T-helper 22 cell (primary cell): ENCODE measurements around the gene OTULIN.

Experiments used
- DNase-seq: peaks from one replicate; pipeline ENCODE4 v3.0.0-alpha.2; 2020; ENCODE audit warnings: low read depth

Gene OTULIN

GRCh38 chr5:14720236-14720923, 55.9 kb downstream of the OTULIN start:
- no peak for DNase-seq

DNA sequence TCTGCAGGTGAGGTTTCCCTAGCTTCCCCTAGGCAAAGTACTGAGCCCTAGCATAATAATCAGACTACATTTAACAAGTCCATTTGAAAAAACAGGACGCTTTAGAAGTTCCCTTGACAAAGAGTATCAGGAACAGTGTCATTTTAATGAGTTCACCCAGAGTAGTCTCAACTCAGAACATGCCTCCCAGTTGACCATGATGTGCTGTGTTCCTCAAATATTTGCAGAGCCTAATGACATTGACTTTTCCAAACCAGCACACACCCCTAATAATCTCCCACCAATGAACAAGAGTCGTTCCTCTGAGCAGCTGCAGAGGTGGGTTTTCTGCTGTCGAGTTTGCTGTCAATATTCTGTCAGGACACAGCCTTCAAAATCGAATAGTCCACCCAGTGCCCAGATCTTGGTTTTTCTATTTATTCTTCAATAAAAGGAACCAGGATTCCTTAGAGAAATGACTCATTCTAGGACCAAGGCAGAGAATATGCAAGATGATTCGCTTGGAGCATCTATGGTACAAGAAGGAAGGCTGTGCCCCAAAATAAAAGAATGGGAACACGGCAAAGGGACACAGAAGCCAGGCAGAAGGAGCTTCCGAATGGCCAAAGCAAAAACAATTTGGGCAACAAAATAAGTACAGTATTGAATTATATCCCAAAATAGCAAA, 57.6 kb downstream of the OTULIN start:
- DNase-seq, result no peak

GRCh38 chr5:14722923-14723322, 58.4 kb downstream of the OTULIN start:
- no peak for DNase-seq

DNA sequence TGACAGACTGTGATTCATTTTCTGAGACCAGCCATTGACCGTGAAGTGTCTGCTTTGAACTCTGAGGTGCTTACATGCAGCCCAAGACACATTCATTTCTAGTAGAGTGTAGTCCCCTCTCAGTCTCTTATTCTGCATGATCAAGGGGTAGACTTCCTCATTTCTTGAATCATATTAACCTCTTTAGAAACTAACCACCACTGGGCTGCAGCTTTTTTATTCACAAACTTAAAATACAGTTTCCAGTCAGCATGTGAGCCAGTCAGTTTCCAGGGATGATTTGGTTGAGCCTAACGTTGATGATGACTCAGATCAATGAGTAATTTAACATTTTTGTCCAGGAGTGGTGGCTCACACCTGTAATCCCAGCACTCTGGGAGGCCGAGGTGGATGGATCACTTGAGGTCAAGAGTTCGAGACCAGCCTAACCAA, 59.2 kb downstream of the OTULIN start:
- DNase-seq, result no peak

DNA sequence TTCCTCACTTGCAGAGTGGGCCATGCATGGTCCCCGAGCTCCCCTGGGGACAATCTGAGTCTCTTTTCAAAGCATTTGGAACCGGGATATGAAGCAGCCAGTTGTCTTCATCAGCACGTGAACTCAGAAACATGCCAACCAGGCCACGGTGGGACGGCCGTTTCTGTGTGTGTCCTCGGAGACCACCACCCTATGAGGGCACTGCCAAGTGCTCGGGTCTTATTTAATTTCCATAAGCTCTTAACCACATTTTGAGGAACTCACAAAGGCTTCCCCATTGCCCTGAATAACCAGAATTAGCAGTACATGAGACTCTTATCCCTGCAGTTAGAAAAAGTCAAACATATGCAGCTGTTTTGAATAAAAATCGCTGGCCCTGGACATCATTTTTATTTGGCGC, 60.1 kb downstream of the OTULIN start:
- no peak for DNase-seq

- DNase-seq, result no peak
Observed at GRCh38 chr5:14726066-14726838, 61.7 kb downstream of the OTULIN start.

DNA sequence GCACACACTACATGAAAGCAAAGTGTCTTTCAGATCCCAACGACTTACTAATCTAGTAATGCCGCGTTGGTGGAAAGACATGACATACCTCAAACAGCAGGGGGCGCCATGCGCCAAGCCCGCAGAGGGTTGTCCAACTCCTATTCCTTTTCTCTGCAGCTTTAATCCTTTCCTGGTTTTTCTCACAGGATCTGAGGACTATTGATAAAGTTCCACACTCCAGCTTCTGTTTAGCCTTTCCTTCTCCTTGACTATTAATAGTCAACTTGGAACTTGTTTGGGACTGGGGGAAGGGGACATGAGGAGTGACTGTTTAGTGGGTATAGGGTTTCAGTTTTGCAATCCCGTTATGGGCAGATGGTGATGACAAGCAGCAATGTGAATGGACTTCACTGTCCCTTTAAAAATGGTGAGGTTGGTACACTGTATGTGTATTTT, 62.9 kb downstream of the OTULIN start:
- DNase-seq, result peak; percentile 32

DNA sequence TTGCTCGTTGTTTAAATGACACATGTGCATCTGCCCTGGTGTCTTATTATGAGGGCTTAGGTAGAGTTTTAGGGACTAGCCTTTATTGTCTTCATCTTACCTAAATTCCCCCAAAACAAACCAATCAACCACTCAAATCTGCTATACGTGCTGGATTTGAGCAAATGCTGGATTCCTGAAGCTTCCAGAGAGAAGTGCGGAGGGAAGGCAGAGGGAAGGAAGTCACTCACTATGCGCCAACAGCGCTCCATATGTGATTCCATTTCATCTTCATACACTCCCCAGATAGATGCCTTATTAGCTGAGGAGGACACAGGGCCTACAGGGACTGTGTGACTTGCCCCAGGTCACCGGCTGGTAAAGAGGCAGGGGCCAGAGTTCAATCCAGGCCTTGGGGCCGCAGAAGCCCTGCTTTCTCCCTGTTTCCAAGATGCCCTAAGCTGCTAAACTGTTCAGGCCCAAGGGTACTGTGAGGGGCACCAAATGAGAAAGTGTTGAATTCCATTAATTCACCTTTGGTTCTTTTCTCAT, 63.5 kb downstream of the OTULIN start:
- DNase-seq, result no peak

DNA sequence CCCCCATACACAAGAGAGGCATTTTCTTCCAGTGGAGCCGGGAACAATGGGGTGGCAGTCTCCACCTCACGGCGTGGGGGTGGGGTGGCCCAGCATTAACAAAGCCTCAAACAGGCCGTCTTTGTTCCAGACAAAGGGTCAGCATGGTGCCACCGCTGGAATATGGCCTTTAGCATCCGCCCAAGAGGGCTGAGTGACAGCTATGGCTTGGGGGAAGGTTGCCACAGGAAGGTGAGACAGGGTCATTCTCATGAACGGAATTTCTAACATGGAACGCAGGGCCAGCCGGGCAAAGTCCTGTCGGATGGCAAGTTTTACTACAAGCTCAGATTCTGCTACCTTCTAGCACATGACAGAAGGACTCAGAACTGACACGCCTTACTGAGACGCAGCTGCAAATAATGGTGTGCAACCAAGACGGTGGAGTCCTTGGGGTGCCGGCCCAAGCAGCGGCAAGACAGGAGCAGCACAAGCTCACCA, 64.0 kb downstream of the OTULIN start:
- DNase-seq, result no peak

- DNase-seq, result no peak
Observed at GRCh38 chr5:14729448-14730385, 65.2 kb downstream of the OTULIN start.

DNA sequence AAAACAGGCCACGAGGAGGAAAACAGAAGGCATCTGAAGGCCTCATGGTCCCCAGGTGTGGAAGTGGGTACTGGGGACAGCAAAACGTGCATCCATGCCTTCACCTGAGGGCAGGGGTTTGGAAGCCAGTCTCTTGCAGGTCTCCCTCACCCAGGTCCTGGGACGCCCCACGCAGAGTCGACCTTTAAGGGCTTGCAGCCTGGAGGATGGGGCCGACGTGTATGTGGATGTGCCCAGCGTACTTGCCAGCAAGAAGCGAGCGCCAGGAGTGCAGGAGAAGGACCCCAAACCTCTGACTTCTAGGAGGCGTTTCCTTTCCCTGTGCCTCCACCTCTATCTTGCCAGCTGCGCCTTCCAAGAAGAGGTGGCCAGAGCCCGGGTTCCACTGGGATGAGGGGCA, 65.9 kb downstream of the OTULIN start:
- no peak for DNase-seq

DNA sequence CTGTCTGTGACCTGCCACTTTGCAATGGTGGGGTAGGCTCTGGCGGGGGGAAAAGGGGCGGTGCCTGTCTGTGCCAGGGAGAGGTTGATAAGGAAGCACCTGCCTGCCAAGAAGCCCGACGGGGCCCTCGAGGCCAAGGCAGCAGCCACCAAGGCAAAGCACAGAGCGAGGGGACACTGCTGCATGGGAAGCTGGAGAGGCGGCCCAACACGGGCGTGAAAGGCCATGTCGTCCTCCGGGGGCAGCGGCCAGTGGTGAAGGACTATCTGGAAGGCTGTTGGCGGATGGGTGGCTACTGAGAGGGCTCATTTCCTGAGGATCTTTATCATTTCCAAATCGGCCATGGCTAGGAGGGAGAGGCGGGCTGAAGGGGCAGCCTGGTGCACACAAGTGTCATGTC, 66.4 kb downstream of the OTULIN start:
- no peak for DNase-seq

DNA sequence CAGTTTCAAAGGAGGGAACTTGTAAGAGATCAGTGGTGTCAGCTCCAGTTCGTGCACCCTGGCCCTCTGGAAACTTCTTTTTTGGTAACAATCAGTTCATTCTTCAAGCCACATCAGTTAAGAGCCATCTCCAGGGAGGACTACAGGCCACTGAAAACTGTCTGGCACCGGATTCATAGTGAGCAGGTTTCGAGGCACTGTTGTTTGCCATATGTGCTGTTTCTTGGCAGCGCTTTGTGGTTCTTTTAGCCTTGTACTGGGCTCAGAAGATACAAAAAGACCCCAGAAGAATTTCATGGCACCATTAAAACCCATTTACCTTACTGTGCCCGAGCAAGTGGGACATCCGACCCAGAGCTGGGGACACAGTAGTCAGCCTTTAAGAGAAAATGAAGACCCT, 68.5 kb downstream of the OTULIN start:
- DNase-seq, result no peak

DNA sequence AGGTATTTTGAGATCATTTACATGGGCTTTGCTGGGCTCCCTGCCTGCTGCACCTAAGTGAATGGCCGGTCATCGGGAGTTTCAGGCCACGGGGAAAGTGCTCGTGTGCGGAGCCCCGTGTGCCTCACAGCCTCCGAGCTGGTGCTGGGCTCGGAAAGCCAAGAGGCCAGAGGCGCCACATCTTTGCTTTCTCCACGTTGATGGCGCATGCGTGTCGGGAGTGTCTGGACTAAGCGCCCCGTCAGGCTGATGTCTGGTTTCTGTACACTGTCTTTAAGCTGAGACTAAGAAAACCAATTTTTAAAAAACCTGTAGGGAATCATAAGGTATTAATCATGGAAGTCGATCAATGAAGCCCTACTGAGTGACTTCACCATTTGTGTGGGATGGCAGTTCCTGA, 69.1 kb downstream of the OTULIN start:
- no peak for DNase-seq

DNA sequence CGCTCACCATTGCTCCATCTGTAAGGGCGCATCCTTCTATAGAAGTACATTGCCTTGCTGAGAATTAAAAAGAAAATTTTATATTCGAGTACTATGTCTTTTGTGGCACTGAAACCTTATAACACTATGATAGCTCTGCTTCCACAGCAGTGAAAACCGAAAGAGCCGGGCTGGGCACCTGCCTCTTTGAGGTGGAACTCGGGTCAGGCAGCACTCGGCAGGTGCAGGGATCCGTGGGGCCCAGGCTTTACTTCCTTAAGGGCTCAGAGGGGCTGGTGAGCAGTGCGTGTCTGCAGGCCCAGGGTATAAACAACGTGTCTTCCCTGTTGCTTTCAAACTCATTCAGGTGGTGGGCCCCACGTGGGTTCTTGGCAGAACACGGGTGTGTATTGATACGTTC, 69.9 kb downstream of the OTULIN start:
- DNase-seq, result no peak

DNA sequence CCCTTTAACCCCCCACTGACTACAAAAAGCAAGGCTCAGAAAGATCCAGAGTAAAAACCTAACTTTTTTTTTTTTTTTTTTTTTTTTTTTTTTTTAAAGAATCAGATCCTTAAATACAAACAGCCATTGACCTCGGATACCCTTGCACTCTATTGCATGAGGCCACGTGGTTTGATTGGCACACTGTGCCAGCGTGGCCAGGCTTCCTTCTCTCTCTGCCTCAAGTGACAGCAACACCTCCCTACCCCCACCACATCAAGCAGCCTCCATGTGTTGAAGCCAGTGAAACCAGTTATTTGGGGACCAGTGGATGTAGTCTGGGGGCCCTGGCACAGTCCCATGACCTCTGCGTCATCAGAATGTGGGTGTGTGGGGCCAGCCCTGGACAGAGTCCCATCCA, 71.4 kb downstream of the OTULIN start:
- no peak for DNase-seq

GRCh38 chr5:14737291-14737690, 72.8 kb downstream of the OTULIN start:
- DNase-seq, result no peak

DNA sequence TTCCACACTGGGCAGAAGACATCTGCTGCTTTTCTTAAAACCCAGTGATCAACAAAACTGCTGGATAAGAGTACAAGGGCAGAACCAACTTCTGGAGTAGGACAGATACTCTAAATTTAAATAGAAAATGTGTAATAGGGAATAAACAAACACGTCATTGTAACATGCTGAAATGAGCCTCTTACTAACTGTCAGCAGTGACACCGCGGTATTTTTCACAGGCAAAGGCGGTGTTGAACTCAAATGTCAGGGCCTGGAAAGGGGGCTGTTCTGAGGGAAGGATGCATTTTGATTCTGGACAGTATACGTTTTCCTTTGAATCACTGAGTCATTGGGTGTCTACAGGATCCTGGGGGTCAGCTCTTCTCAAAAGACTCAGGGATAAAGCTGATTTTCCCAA, 73.5 kb downstream of the OTULIN start:
- DNase-seq, result no peak

GRCh38 chr5:14739538-14739937, 75.0 kb downstream of the OTULIN start:
- no peak for DNase-seq

- DNase-seq, result no peak
Observed at GRCh38 chr5:14739981-14740380, 75.5 kb downstream of the OTULIN start.

DNA sequence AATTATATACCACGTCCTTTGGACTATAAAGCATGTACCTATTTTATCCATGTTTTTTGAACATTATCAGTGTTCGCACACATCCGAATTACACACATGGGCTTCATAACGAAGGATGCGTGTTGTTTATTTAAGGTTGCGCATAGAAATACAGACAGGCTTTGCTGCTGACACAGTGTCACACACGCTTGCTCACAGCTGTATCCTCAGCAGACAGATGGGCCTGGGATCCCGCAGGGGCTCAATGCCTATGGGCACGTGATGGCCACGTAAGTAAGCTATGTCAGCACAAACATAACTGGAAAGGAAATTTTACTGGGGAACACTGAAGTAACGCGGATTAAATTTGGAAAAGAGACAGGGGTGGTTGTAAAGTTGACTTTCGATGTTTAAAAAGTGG, 76.6 kb downstream of the OTULIN start:
- no peak for DNase-seq
